Spinal cord (tissue), 10 donors: ENCODE results near the gene PRKAR1A. TPM values are rescaled to one million over a fixed set of nuclear protein-coding genes. Genes with fewer than 3 reads are reported as not detected.

ENCODE experiments used
- DNase-seq, 6 donors: peaks; one replicate each; pipeline versions ENCODE4 v3.0.0 to v3.0.0-alpha.2; 2013 to 2015; ENCODE audit warnings: low spot score in 6 of 6, low read depth in 4 of 6
- H3K27ac ChIP-seq: one replicate; pipeline ENCODE4 v1.5.1; 2013; ENCODE audit warnings: low read depth, low read length, control low read depth
- H3K27me3 ChIP-seq: one replicate; pipeline ENCODE4 v1.6.1; 2013; ENCODE audit warnings: low read length; ENCODE audit not compliant: control insufficient read depth, insufficient read depth
- H3K36me3 ChIP-seq: one replicate; pipeline ENCODE4 v1.6.1; 2013; ENCODE audit warnings: low read length; ENCODE audit not compliant: control insufficient read depth, insufficient read depth
- H3K4me1 ChIP-seq: one replicate; pipeline ENCODE4 v1.6.1; 2013; ENCODE audit warnings: low read length; ENCODE audit not compliant: control insufficient read depth, insufficient read depth
- H3K4me3 ChIP-seq: one replicate; pipeline ENCODE4 v1.5.1; 2013; ENCODE audit warnings: low read depth, low read length, control low read depth
- H3K9me3 ChIP-seq: one replicate; pipeline ENCODE4 v1.6.1; 2013; ENCODE audit warnings: low read length; ENCODE audit not compliant: control insufficient read depth, insufficient read depth
- WGBS: methylation state at CpG from one replicate; pipeline ENCODE4 v1.1.5; 2013; ENCODE audit warnings: missing lambda C conversion rate; ENCODE audit not compliant: insufficient coverage; 5-methylcytosine and 5-hydroxymethylcytosine counted together
- polyA plus RNA-seq, 2 donors: library from polyadenylated mRNA; unstranded; fragments of 120-200 nt; gene quantifications; one replicate each; pipeline ENCODE4 v1.2.1, GENCODE V29; 2013; ENCODE audit not compliant: insufficient read length in 2 of 2
- total RNA-seq, 2 donors: library from RNA; depleted of rRNA in 1 of 2; stranded (reverse); fragments of 120-200 nt in 1 of 2; fragments of >200 nt in 1 of 2; gene quantifications; one replicate each; pipeline versions ENCODE4 v1.2.3 to v1.2.4, GENCODE V29; 2013 to 2014
- donor health status: healthy.

Gene PRKAR1A
- total and polyA plus RNA-seq, 4 donors: 245 to 397 (median 310) TPM

DNA sequence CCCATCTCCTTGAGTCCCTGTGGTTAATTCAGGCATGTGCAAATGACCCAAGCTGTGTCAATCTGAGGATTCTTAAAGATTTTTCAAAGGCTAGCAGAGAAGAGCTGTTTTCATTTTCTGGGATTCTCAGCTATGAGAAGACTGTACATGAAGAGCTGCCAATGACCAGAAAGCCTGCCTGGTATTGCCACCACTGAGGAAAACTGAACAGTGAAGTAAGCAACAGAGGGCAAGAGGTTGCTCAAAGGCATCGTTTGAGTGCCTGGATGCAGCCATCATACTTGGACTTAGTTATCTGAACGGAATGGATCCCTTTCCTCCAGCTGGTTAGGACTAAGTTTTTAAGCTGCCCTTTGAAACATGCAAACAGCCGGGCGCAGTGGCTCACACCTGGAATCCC, 50.5 kb downstream of the PRKAR1A start:
- Histone ChIP-seq H3K27ac (no peak overlapping the region), H3K9me3 (no peaks in the 10 kb centered on the region), H3K4me1 (no peaks in the 10 kb centered on the region), H3K4me3 (no peak overlapping the region), H3K36me3 (no peaks in the 10 kb centered on the region), H3K27me3 (no peaks in the 10 kb centered on the region)
- WGBS: 92% methylated on average over 4 of the region's 4 CpGs
- no peak for DNase-seq

GRCh38 chr17:68564415-68565111, 52.3 kb downstream of the PRKAR1A start:
- Histone ChIP-seq H3K9me3 (no peaks in the 10 kb centered on the region), H3K4me1 (no peaks in the 10 kb centered on the region)
- WGBS: 88% methylated on average over 3 of the region's 8 CpGs

DNA sequence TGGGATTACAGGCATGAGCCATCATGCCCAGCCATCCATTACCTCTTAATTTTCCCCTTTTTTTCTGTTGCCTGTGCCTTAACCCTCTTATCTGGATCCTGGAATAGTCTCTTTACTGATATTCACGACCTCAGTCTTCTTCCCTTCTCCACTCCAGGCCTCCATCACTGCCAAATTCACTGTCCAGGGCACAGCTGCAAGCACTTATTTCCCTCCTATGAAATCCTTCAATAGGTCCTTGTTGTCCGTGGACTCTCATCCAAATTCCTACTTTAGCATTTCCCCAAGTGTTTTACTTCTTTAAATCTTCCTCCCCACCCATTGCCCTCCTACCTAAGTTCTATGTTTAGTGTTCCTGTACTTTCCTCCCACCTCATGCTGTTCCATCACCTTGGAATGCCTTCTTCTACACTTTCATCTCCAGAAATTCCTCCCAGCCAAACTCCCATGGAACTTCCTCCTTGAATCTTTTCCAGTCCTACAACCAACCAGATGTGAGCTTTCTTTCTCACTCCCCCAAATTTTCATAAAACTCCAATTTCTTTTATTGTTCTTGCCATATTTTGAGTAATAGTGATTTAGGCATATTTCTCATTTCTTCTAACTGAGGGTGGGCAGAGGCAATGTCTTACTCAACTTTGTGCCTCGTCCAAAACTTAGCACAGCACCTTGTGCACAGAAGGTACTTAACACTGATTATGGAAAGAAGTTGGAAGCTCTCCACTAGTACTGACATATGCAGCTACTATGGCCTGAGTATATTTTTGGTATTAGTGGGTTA, 53.6 kb downstream of the PRKAR1A start:
- no peak for DNase-seq
- 73% methylated on average over 3 of the region's 3 CpGs for WGBS
- H3K27me3 ChIP-seq: no peaks in the 10 kb centered on the region
- H3K4me1 ChIP-seq: no peaks in the 10 kb centered on the region
- no peak overlapping the region for H3K27ac ChIP-seq
- no peaks in the 10 kb centered on the region for H3K9me3 ChIP-seq
- H3K4me3 ChIP-seq: no peak overlapping the region
- no peaks in the 10 kb centered on the region for H3K36me3 ChIP-seq

More at GRCh38 chr17:68564415-68565111, 52.3 kb downstream of the PRKAR1A start:
- no peak overlapping the region for H3K4me3 ChIP-seq
- H3K27ac ChIP-seq: no peak overlapping the region
- no peaks in the 10 kb centered on the region for H3K36me3 ChIP-seq
- no peaks in the 10 kb centered on the region for H3K27me3 ChIP-seq
- DNase-seq: no peak

GRCh38 chr17:68566442-68566738, 54.2 kb downstream of the PRKAR1A start:
- H3K9me3 ChIP-seq: no peaks in the 10 kb centered on the region
- WGBS: no CpG with 5 or more reads among the region's 2 CpGs
- no peaks in the 10 kb centered on the region for H3K27me3 ChIP-seq
- no peak overlapping the region for H3K27ac ChIP-seq
- peak in 1 of 6 donors; percentile 23 for DNase-seq
- H3K4me1 ChIP-seq: no peaks in the 10 kb centered on the region
- H3K4me3 ChIP-seq: no peak overlapping the region
- no peaks in the 10 kb centered on the region for H3K36me3 ChIP-seq

- Histone ChIP-seq H3K27ac (no peak overlapping the region), H3K9me3 (no peaks in the 10 kb centered on the region)
- 91% methylated on average over 2 of the region's 3 CpGs for WGBS
These were observed 54.8 kb downstream of the PRKAR1A start for GRCh38 chr17:68567035-68567434.

DNA sequence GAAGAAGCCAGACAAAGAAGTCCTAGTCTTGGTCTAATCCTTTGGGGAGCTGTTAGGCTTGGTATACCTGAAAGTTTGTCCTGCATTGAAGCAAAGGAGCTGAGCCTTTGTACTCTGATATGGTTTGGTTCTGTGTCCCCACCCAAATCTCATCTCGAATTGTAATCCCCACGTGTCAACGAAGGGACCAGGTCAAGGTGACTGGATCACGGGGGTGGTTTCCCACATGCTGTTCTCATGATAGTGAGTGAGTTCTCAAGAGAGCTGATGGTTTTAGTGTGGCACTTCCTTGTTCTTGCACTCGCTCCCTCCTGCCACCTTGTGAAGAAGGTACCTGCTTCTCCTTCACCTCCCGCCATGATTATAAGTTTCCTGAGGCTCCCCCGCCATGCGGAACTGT, 55.4 kb downstream of the PRKAR1A start:
- Histone ChIP-seq H3K27ac (no peak overlapping the region), H3K4me1 (no peaks in the 10 kb centered on the region), H3K27me3 (no peaks in the 10 kb centered on the region), H3K4me3 (no peak overlapping the region), H3K9me3 (no peaks in the 10 kb centered on the region), H3K36me3 (no peaks in the 10 kb centered on the region)
- WGBS: 100% methylated on average over 2 of the region's 8 CpGs
- no peak for DNase-seq

More at GRCh38 chr17:68567035-68567434, 54.8 kb downstream of the PRKAR1A start:
- Histone ChIP-seq H3K4me3 (no peak overlapping the region), H3K36me3 (no peaks in the 10 kb centered on the region), H3K4me1 (no peaks in the 10 kb centered on the region), H3K27me3 (no peaks in the 10 kb centered on the region)
- peak in 1 of 6 donors; percentile 19 for DNase-seq

DNA sequence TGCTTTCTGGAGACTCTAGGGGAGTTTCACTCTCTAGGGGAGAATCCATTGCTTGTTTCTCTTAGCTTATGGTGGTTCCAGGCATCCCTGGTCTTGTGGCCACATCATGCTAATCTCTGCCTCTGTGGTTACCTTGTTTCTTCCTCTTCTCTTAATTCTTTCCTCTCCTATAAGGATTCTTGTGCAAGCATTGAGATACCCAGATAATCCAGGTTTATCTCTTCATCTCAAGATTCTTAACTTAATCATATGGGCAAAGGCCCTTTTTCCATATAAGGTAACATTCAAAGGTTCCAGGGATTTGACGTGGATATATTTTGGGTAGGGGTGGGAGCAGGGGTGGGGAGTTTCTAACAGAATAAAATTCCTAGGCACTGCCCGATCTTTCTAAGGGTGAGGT, 56.4 kb downstream of the PRKAR1A start:
- Histone ChIP-seq H3K27me3 (no peaks in the 10 kb centered on the region), H3K4me3 (no peak overlapping the region), H3K27ac (no peak overlapping the region), H3K36me3 (no peaks in the 10 kb centered on the region), H3K9me3 (no peaks in the 10 kb centered on the region), H3K4me1 (no peaks in the 10 kb centered on the region)
- no CpG with 5 or more reads among the region's 2 CpGs for WGBS
- no peak for DNase-seq

- H3K27me3 ChIP-seq: no peaks in the 10 kb centered on the region
- no peaks in the 10 kb centered on the region for H3K36me3 ChIP-seq
- H3K4me1 ChIP-seq: no peaks in the 10 kb centered on the region
- H3K27ac ChIP-seq: no peak overlapping the region
- DNase-seq: no peak
- no peaks in the 10 kb centered on the region for H3K9me3 ChIP-seq
- H3K4me3 ChIP-seq: no peak overlapping the region
These were observed 57.1 kb downstream of the PRKAR1A start for GRCh38 chr17:68569346-68569745.

DNA sequence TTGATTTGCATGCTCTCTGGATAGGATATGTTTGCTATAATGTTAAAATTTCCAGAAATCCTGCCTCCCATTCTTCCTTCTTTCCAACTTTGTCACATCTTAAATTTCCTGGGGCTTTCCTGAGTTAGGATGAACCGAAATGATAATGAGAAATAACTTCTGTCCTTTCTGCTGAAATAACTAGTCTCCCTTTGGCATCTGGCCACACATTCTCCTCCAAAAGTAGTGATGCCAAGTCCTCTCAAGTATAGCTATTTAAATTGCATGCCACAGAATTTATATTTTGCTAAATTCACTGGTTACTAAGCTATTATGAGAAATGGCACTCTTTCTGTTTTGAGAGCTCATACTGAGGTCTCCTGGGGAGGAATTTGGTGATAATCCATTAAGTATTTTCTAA, 58.3 kb downstream of the PRKAR1A start:
- Histone ChIP-seq H3K9me3 (no peaks in the 10 kb centered on the region), H3K27ac (no peak overlapping the region), H3K4me3 (no peak overlapping the region), H3K27me3 (no peaks in the 10 kb centered on the region), H3K4me1 (no peaks in the 10 kb centered on the region), H3K36me3 (no peaks in the 10 kb centered on the region)
- no CpG with 5 or more reads among the region's 1 CpG for WGBS
- peak in 1 of 6 donors; percentile 76 for DNase-seq
